Measurements from ENCODE around the gene CLEC4F. TPM values are rescaled to one million over a fixed set of nuclear protein-coding genes. Genes with fewer than 3 reads are reported as not detected.

The CLEC4F gene
- total RNA-seq, 1 experiment from 2014 or later, result not detected

DNA sequence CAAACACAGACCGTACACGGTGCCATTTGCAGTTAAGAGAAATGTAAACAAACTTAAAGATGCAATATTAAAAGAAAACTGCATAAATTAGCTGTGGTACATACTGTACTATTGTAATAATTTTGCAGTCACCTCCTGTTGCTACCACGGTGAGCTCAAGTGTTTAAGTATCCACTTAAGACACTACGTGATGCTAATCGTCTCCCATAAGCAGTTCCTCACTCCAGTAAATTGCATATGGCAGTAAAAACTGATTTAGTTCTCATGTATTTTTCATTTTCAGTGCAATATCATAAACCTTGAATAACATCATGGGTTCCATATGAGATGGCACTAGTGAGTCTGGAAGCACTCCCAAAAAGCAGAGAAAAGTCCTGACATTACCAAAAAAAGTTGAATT lies 14.4 kb downstream of the CLEC4F start:
- Mint-ChIP-seq H3K27ac (no peak overlapping the region), H3K27me3 (ENCODE audit: low read depth) (peaks cover 45% of the 10 kb centered on the region), H3K4me3 (no peak overlapping the region), H3K36me3 (ENCODE audit: insufficient read depth in 1 of 3, low read depth in 3 of 3) (peaks cover 0 to 2% (median 0%) of the 10 kb centered on the region in 3 experiments; a peak in 1 of 7 replicates), H3K4me1 (no peaks in the 10 kb centered on the region), H3K9me3 (peaks cover 0 to 3% of the 10 kb centered on the region in 2 experiments; a peak in 3 of 5 replicates)
- Histone ChIP-seq H2AFZ (ENCODE audit: low read length) (no peak overlapping the region), H3T11ph (ENCODE audit: low read length) (no peak overlapping the region), H2BK5ac (ENCODE audit: insufficient read length, low read length) (no peak overlapping the region), H3K23ac (ENCODE audit: insufficient read length, low read depth, low read length) (no peak overlapping the region), H3K23me2 (ENCODE audit: insufficient read length, low read depth, low read length, poor library complexity, severe bottlenecking) (no peaks in the 10 kb centered on the region), H4K8ac (replicated peaks; ENCODE audit: insufficient read length, low read depth, low read length) (no peak overlapping the region), H3K56ac (ENCODE audit: insufficient read length, low read depth, low read length) (no peak overlapping the region), H3K4me1 (ENCODE audit: insufficient read depth, low read length) (no peaks in the 10 kb centered on the region), H3K9ac (ENCODE audit: extremely low read depth, insufficient read length, low read length) (no peak overlapping the region), H3K27me3 (ENCODE audit: insufficient read depth, low read length) (no peaks in the 10 kb centered on the region; the same call in 1 of the 2 replicates), H3K18ac (ENCODE audit: insufficient read length, low read depth, low read length) (no peak overlapping the region), H2BK20ac (ENCODE audit: low read depth, low read length, poor library complexity, severe bottlenecking) (no peak overlapping the region), H2AK5ac (ENCODE audit: insufficient read length, low read length) (no peak overlapping the region), H4K91ac (ENCODE audit: insufficient read length, low read depth, low read length) (no peak overlapping the region), H4K5ac (ENCODE audit: insufficient read length, low read depth, low read length) (no peak overlapping the region), H2BK120ac (ENCODE audit: low read depth, low read length, poor library complexity, severe bottlenecking) (no peak overlapping the region), H3K79me2 (ENCODE audit: insufficient read depth, low read length) (no peaks in the 10 kb centered on the region), H3K4me2 (ENCODE audit: insufficient read depth, insufficient read length, low read length) (no peak overlapping the region), H4K20me1 (ENCODE audit: control insufficient read depth, insufficient read depth, insufficient read length) (peaks cover 2% of the 10 kb centered on the region), H2BK15ac (ENCODE audit: low read depth, low read length) (no peak overlapping the region), H3K79me1 (ENCODE audit: insufficient read depth, low read depth, low read length, poor library complexity, severe bottlenecking) (no peaks in the 10 kb centered on the region), H3K9me3 (ENCODE audit: control insufficient read depth, low read depth, low read length) (no peaks in the 10 kb centered on the region), H3K27ac (ENCODE audit: insufficient read length, low read depth, low read length) (no peak overlapping the region), H3K14ac (ENCODE audit: insufficient read depth, low read length) (no peak overlapping the region), H2BK12ac (ENCODE audit: insufficient read length, low read depth, low read length) (no peak overlapping the region), H3K4ac (ENCODE audit: low read depth, low read length) (no peak overlapping the region)
- WGBS (ENCODE audit: extremely low coverage, insufficient read length, low lambda C conversion rate), result no CpG with 5 or more reads among the region's 5 CpGs
- no peak for TF ChIP-seq CTCF (conservative IDR thresholded peaks at IDR 0.05)
- DNase-seq, result no peak
